HepG2 (cell line): ENCODE data around the gene CGNL1. TPM values are rescaled to one million over a fixed set of nuclear protein-coding genes. Genes with fewer than 3 reads are reported as not detected.

Source experiments
- AHDC1 ChIP-seq: sonication (generic); formaldehyde crosslinking; IDR thresholded peaks from 2 replicates; pipeline ENCODE4 v1.5.1; 2020; ENCODE audit warnings: mild to moderate bottlenecking, missing genetic modification reagents, borderline replicate concordance
- BCL6 ChIP-seq: IDR thresholded peaks from 2 replicates; pipeline ENCODE4 v1.6.1; 2016; ENCODE audit warnings: missing genetic modification reagents, missing compliant biosample characterization
- CEBPZ ChIP-seq: IDR thresholded peaks from 2 replicates; pipeline ENCODE4 v1.6.1; 2012; ENCODE audit warnings: low read length, improper control_type of control experiment
- FOXK2 ChIP-seq: fragments of 450-650 bp; IDR thresholded peaks from 2 replicates; pipeline ENCODE4 v1.6.1; 2016
- GATAD2A ChIP-seq: IDR thresholded peaks from 2 replicates; pipeline ENCODE4 v1.6.1; 2016
- HDAC2 ChIP-seq: sonication (generic); formaldehyde crosslinking; IDR thresholded peaks from 2 replicates; pipeline ENCODE4 v1.4.0; 2020; ENCODE audit warnings: missing genetic modification reagents
- HMGA1 ChIP-seq: sonication (generic); formaldehyde crosslinking; conservative IDR thresholded peaks from 2 replicates; pipeline ENCODE4 v1.4.0; 2020; ENCODE audit warnings: missing genetic modification reagents
- HOXA5 ChIP-seq: sonication (generic); formaldehyde crosslinking; IDR thresholded peaks from 2 replicates; pipeline ENCODE4 v1.4.0; 2020; ENCODE audit warnings: missing genetic modification reagents
- JARID2 ChIP-seq: sonication (generic); formaldehyde crosslinking; IDR thresholded peaks from 2 replicates; pipeline ENCODE4 v1.8.1; 2023; ENCODE audit warnings: missing genetic modification reagents, inconsistent platforms; ENCODE audit not compliant: insufficient replicate concordance
- JUND ChIP-seq: sonication (generic); formaldehyde crosslinking; IDR thresholded peaks from 2 replicates; pipeline ENCODE4 v1.8.0; 2022; ENCODE audit warnings: mild to moderate bottlenecking, missing genetic modification reagents
- KDM4B ChIP-seq: sonication (generic); formaldehyde crosslinking; IDR thresholded peaks from 2 replicates; pipeline ENCODE4 v1.4.0; 2020; ENCODE audit warnings: missing genetic modification reagents
- KMT2B ChIP-seq: IDR thresholded peaks from 2 replicates; pipeline ENCODE4 v1.6.1; 2016; ENCODE audit warnings: missing genetic modification reagents, missing compliant biosample characterization
- NPAS2 ChIP-seq: sonication (generic); formaldehyde crosslinking; IDR thresholded peaks from 2 replicates; pipeline ENCODE4 v1.8.0; 2022; ENCODE audit warnings: mild to moderate bottlenecking, missing genetic modification reagents, borderline replicate concordance
- PHF5A ChIP-seq: IDR thresholded peaks from one replicate; pipeline ENCODE4 v1.6.1; 2018; ENCODE audit warnings: low read depth, missing genetic modification reagents; ENCODE audit not compliant: unreplicated experiment
- PPARG ChIP-seq: conservative IDR thresholded peaks from 2 replicates; pipeline ENCODE4 v1.6.1; 2016; ENCODE audit warnings: missing biosample characterization, missing genetic modification reagents
- SRSF9 ChIP-seq: fragments of 200-400 bp; formaldehyde crosslinking; IDR thresholded peaks from 2 replicates; pipeline ENCODE4 v1.6.1; 2018; ENCODE audit warnings: borderline replicate concordance, mild to moderate bottlenecking, low read depth, low read length; ENCODE audit not compliant: insufficient read depth, poor library complexity, severe bottlenecking
- ZNF569 ChIP-seq: sonication (generic); formaldehyde crosslinking; IDR thresholded peaks from 2 replicates; pipeline ENCODE4 v1.5.0; 2020; ENCODE audit warnings: mild to moderate bottlenecking, missing genetic modification reagents, moderate library complexity, borderline replicate concordance
- polyA plus RNA-seq, 8 experiments: library from polyadenylated mRNA; depleted of rRNA in 3 of 8; stranded (reverse) in 7 of 8; unstranded in 1 of 8; fragments of >200 nt; fragmentation: Illumina TruSeq in 4 of 8; extraction: Trizol in 4 of 8; gene quantifications; 2 replicates each; pipeline versions ENCODE4 v1.2.1 to v1.2.3, GENCODE V29; 2011 to 2016; ENCODE audit warnings: low read depth in 4 of 8, missing spikeins in 1 of 8, mixed read lengths in 1 of 8; ENCODE audit not compliant: insufficient read depth in 1 of 8
- total RNA-seq, 5 experiments: library from RNA; depleted of rRNA; stranded (reverse); fragments of >200 nt; fragmentation: Illumina TruSeq; extraction: Trizol; gene quantifications; 2 replicates each; pipeline ENCODE4 v1.2.3, GENCODE V29; 2016; ENCODE audit warnings: low read depth in 1 of 5

Gene CGNL1
- total and polyA plus RNA-seq, 2 of the 13 experiments (the other 11 are each of a cell fraction or from before 2014, with no cell fraction given) = 5.6 to 15.6 TPM

GRCh38 chr15:57391537-57391936, 15.2 kb downstream of the CGNL1 start (continued):
- TF ChIP-seq CEBPZ = no peak
- TF ChIP-seq JARID2 (CRISPR knock-in tag) = no peak
- no peak for TF ChIP-seq SRSF9
- TF ChIP-seq HOXA5 (CRISPR knock-in tag) = no peak
- TF ChIP-seq AHDC1 (CRISPR knock-in tag) = no peak
- TF ChIP-seq KDM4B = no peak
- TF ChIP-seq GATAD2A (CRISPR knock-in tag) = peak; percentile 72
- TF ChIP-seq ZNF569 (CRISPR knock-in tag) = no peak
- TF ChIP-seq PPARG (CRISPR knock-in tag) = no peak
- no peak for TF ChIP-seq NPAS2 (CRISPR knock-in tag)
- TF ChIP-seq JUND (CRISPR knock-in tag) = no peak
- TF ChIP-seq HMGA1 (CRISPR knock-in tag) = no peak
- TF ChIP-seq HDAC2 (CRISPR knock-in tag) = peak; percentile 56; the same call in 1 of the 2 replicates
- TF ChIP-seq KMT2B (CRISPR knock-in tag) = no peak
- no peak for TF ChIP-seq FOXK2
- TF ChIP-seq BCL6 (CRISPR knock-in tag) = 0 out of 2 replicates have a peak, but pooled peaks have one; percentile 22
- no peak for TF ChIP-seq PHF5A (CRISPR knock-in tag)
